Psoas muscle (tissue), 8 donors: Measurements from ENCODE around the gene GCAT. TPM values are rescaled to one million over a fixed set of nuclear protein-coding genes. Genes with fewer than 3 reads are reported as not detected.
A peak's percentile ranks its signal among the peaks of the same experiment; 100 is the strongest.

Source experiments
- ATAC-seq, 4 donors: fragments of 200-7000 bp; cut with Tn5 transposase; one replicate each; pipeline ENCODE4 v1.9.1; 2020; ENCODE audit warnings: moderate library complexity in 3 of 4, mild to moderate bottlenecking in 2 of 4
- DNase-seq, 2 donors: peaks; one replicate each; pipeline ENCODE4 v3.0.0-alpha.2; 2020
- H3K27ac ChIP-seq: fragments of 200-600 bp; one replicate; pipeline ENCODE4 v1.8.0; 2022
- H3K27me3 ChIP-seq, 3 donors: fragments of 200-600 bp in 1 of 3; one replicate each; pipeline versions ENCODE4 v1.6.1 to v1.8.0; 2013 to 2022; ENCODE audit warnings: low read length in 2 of 3, mild to moderate bottlenecking in 2 of 3, moderate library complexity in 1 of 3; ENCODE audit not compliant: insufficient read depth in 3 of 3
- H3K36me3 ChIP-seq, 2 donors: fragments of 200-600 bp in 1 of 2; one replicate each; pipeline versions ENCODE4 v1.6.1 to v1.8.0; 2013 to 2022; ENCODE audit warnings: low read depth in 1 of 2, mild to moderate bottlenecking in 1 of 2, moderate library complexity in 1 of 2; ENCODE audit not compliant: insufficient read depth in 1 of 2
- H3K4me1 ChIP-seq: fragments of 200-600 bp; one replicate; pipeline ENCODE4 v1.8.0; 2022
- H3K4me3 ChIP-seq: fragments of 200-600 bp; one replicate; pipeline ENCODE4 v1.8.0; 2022; ENCODE audit warnings: mild to moderate bottlenecking
- H3K9me3 ChIP-seq: fragments of 200-600 bp; one replicate; pipeline ENCODE4 v1.8.0; 2022
- WGBS, 3 donors: extraction: QIAGEN DNeasy Blood & Tissue Kit; methylation state at CpG; one replicate each; pipeline versions ENCODE4 v1.1.6 to v1.1.7; 2013; 5-methylcytosine and 5-hydroxymethylcytosine counted together
- intact Hi-C, 2 donors: fragments of 100-400 bp; cut with DNase I; formaldehyde crosslinking; loops; one replicate each; pipeline versions ENCODE4 v1.11.0 to v1.14.2; 2022
- polyA plus RNA-seq, 3 donors: library from polyadenylated mRNA; stranded (reverse); fragments of 200-250 nt; gene quantifications; one replicate each; pipeline ENCODE4 v1.2.3, GENCODE V29; 2013
- total RNA-seq, 4 donors: library from RNA; stranded (reverse); fragmentation: NEBNext Ultra II Directional in 2 of 4; extraction: Animal tissue kit (Norgen Biotek cat#: 25700) in 2 of 4; gene quantifications; one replicate each; pipeline versions ENCODE4 v1.2.1 to v1.2.4, GENCODE V29; 2021 to 2023
- TF ChIP-seq, protein P1 (sequence below): fragments of 200-600 bp; IDR thresholded peaks from one replicate; pipeline ENCODE4 v1.8.0; 2022; ENCODE audit warnings: antibody characterized with exemption
- donor health status: healthy with polysubstance abuse.
- donor health status: DM: no; HTN: no; CAD: no; lungs with moderate emphysema.
- donor health status: Bipolar disorder and iron deficiency.
- donor health status: healthy.
- donor health status: DM: yes; HTN: yes; CAD: no.
- donor health status: DM: no; HTN: no; CAD: no.
- donor health status: DM: no; HTN: no; CAD: no.
- donor health status: DM: yes; HTN: yes; CAD: no.

Gene GCAT
- total and polyA plus RNA-seq, 7 donors: 5.4 to 19.2 (median 8.3) TPM

DNA sequence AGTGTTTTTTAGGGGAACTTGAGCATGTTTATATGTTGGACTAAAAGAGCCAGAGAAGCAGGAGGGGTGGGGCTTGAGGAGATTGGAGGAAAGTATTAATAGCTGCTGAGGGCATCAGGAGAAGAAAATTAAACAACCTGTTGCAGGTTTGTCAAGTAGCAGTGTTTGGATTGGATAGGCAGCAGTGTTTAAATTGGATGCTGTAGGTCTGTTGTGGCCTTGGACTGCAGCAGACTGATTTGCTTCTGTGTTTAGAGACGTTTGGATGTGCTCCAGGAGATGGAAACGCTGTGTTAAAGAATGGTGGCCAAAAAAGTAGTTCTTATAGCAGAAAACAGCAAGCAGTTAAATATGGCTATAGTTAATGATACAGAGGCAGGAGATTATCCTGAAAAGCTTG, 47.2 kb downstream of the GCAT start:
- Histone ChIP-seq H3K4me3 (no peak overlapping the region), H3K27ac (peak overlapping the region; percentile 55), H3K9me3 (no peaks in the 10 kb centered on the region), H3K36me3 (peaks cover 16 to 95% of the 10 kb centered on the region in 2 donors), H3K27me3 (no peaks in the 10 kb centered on the region), H3K4me1 (peaks cover 24% of the 10 kb centered on the region)
- 24 to 37% (median 31%) methylated on average over 2 of the region's 2 CpGs for WGBS, 3 donors
- intact Hi-C loops: no loop called here
- TF ChIP-seq, protein P1, sequence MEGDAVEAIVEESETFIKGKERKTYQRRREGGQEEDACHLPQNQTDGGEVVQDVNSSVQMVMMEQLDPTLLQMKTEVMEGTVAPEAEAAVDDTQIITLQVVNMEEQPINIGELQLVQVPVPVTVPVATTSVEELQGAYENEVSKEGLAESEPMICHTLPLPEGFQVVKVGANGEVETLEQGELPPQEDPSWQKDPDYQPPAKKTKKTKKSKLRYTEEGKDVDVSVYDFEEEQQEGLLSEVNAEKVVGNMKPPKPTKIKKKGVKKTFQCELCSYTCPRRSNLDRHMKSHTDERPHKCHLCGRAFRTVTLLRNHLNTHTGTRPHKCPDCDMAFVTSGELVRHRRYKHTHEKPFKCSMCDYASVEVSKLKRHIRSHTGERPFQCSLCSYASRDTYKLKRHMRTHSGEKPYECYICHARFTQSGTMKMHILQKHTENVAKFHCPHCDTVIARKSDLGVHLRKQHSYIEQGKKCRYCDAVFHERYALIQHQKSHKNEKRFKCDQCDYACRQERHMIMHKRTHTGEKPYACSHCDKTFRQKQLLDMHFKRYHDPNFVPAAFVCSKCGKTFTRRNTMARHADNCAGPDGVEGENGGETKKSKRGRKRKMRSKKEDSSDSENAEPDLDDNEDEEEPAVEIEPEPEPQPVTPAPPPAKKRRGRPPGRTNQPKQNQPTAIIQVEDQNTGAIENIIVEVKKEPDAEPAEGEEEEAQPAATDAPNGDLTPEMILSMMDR: no peak
- DNase-seq: no peak
- no peak for ATAC-seq

DNA sequence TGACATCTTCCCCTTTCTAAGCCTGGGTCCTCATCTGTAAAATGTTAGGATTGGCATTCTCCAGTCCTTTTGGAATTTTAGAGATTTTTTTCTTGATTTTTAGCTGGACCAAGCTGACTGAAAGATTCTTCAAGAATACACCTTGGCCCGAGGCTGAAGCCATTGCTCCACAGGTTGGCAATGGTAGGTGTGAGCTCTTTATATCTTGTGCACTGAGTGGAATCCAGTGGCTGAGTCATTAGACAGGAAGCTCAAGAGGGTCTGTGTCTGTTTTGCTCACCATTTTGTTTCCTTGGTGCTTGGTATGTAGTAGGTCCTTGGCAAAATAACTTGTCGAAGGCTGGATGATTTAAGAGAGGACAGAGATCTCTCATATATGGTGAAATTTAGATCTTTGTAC, 47.7 kb downstream of the GCAT start:
- Histone ChIP-seq H3K36me3 (peaks cover 16 to 96% of the 10 kb centered on the region in 2 donors), H3K9me3 (no peaks in the 10 kb centered on the region), H3K27me3 (no peaks in the 10 kb centered on the region), H3K27ac (peak overlapping the region; percentile 55), H3K4me1 (peaks cover 24% of the 10 kb centered on the region), H3K4me3 (no peak overlapping the region)
- 72 to 80% (median 76%) methylated on average over 2 of the region's 2 CpGs for WGBS, 3 donors
- DNase-seq: no peak
- intact Hi-C loops: no loop called here
- TF ChIP-seq, protein P1: no peak
- ATAC-seq: peak in 1 of 4 donors; percentile 29

DNA sequence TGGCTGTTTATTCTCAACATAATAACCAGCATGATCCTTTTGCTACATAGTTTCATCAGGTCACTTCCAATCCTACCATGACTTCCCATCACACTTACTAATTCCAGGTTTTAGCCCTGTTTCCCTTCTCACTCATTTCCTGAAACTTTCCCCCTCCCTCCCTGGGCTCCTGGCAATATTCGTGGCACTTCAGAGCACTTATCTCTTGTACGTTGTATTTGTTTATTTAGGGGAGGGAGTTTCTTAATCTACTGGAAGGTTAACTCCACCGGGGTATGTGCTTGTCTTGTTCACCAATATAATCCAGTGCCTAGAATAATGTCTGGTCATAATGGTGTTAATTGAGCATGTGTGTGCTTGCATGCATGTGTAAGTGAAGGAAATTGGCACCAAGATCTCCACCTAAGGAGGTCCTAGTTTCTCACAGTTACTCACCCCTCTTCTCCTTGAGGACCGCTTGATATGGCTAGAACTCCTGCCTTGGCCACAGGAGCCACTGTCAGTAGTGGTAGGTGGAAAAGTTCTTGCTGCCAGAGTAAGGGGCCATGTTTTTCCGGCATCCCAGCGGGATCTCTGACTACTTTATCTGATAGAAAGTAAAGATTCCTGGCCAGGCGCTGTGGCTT, 53.2 kb downstream of the GCAT start:
- whole genome bisulfite sequencing, 3 donors: 67 to 82% (median 70%) methylated on average over 7 of the region's 7 CpGs
- H3K27me3 ChIP-seq: no peaks in the 10 kb centered on the region
- DNase-seq (no peak), ATAC-seq (no peak)
- intact Hi-C loops: no loop called here
- TF ChIP-seq, protein P1: no peak
- peaks cover 21 to 97% of the 10 kb centered on the region in 2 donors for H3K36me3 ChIP-seq
- no peak overlapping the region for H3K4me3 ChIP-seq
- H3K9me3 ChIP-seq: no peaks in the 10 kb centered on the region
- H3K4me1 ChIP-seq: peaks cover 29% of the 10 kb centered on the region
- H3K27ac ChIP-seq: peak overlapping the region; percentile 85

DNA sequence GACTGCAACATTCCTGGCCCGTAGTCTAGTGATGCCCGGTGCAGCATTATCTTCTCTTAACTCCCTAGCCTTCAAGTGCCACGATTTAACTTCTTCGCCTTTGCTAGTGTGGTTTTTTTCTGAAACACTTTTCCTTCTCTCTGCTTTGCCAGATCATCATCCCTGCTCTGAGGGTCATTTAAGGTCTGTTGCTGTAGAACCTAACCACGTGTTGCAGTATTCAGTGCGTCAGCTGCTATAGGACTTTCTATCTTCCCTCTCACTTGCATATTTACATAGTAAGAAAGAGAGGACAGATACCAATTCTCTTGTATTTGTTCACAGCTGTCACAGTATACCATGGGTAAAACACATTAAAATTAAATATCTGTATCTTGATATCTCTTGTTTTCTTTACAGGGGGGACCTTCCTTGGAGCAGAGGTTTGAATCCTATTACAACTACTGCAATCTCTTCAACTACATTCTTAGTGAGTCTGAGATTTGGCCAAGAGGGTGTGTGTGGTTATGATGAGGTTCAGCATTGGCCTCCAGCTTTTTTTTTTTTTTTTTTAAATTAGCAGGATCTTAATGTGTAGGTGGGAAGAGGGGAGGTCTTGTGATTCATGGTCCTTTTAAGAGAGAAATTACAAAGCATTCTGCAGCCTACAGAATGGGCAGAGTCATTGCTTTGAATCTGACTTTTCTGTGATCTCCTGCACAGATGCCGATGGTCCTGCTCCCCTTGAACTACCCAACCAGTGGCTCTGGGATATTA, 55.0 kb downstream of the GCAT start:
- DNase-seq (no peak), ATAC-seq (peak in 1 of 4 donors; percentile 45)
- H3K27ac ChIP-seq: peak overlapping the region; percentile 36
- TF ChIP-seq, protein P1: no peak
- H3K4me3 ChIP-seq: no peak overlapping the region
- peaks cover 21 to 97% of the 10 kb centered on the region in 2 donors for H3K36me3 ChIP-seq
- WGBS, 3 donors: 44 to 72% (median 46%) methylated on average over 7 of the region's 7 CpGs
- no peaks in the 10 kb centered on the region for H3K9me3 ChIP-seq
- H3K4me1 ChIP-seq: peaks cover 29% of the 10 kb centered on the region
- H3K27me3 ChIP-seq: no peaks in the 10 kb centered on the region
- intact Hi-C loops: loop anchor here (1.0 to 2.0 kb wide), 2 partner anchors 44 to 45 kb away; no protein-coding TSS in a partner anchor
